GM21367 (cell line): Measurements from ENCODE around the gene SEC62.

Experiments used
- ATAC-seq: cut with Tn5 transposase; IDR thresholded peaks from one replicate; pipeline ENCODE4 v1.9.1; 2021; ENCODE audit not compliant: unreplicated experiment

The SEC62 gene, protein sequence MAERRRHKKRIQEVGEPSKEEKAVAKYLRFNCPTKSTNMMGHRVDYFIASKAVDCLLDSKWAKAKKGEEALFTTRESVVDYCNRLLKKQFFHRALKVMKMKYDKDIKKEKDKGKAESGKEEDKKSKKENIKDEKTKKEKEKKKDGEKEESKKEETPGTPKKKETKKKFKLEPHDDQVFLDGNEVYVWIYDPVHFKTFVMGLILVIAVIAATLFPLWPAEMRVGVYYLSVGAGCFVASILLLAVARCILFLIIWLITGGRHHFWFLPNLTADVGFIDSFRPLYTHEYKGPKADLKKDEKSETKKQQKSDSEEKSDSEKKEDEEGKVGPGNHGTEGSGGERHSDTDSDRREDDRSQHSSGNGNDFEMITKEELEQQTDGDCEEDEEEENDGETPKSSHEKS

DNA sequence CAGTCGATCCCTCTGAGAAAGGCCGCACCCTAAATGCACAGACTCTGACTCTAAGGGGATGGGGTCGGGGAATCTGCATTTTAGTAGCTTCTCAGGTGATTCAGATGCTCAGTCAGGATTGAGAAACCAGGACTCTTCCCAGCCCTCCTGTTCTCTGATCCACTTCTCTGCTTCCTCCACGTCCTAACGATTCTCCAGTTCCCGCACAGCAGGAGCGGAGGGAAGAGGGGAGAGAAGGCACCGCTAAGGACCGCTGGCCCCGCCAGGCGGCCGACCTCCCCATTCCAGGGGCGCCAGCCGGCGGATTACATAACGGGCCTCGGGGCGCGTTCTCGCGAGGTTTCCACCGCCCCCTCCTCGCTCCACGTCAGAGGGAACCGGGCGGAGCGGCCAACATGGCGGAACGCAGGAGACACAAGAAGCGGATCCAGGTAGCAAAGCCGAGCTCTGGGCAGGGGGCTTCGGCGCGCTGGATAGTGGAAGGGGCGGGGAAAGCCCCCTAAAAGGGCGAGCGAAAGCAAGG is at the start of gene SEC62:
Gene SEC62 (plus strand): TSS at position 380 of the 523 bp plus-strand sequence. CDS start 16 bp downstream, at position 396.
- ATAC-seq, result peak; percentile 84

DNA sequence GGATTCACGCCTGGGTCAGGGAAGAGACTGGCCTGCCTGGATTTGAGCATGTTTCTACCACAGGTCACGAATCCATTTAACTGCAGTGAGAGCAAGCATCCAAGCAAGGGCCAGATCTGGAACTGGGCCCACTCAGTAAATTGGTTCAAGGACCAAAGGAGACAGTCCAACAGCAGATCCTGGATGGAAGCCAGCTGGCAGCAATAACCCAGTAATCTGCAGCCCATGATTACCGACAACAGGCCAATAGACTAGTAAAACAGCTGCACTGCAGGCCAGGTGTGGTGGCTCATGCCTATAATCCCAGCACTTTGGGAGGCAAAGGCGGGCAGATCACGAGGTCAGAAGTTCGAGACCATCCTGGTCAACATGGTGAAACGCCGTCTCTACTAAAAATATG is 43.4 kb upstream of the SEC62 start:
- no peak for ATAC-seq

DNA sequence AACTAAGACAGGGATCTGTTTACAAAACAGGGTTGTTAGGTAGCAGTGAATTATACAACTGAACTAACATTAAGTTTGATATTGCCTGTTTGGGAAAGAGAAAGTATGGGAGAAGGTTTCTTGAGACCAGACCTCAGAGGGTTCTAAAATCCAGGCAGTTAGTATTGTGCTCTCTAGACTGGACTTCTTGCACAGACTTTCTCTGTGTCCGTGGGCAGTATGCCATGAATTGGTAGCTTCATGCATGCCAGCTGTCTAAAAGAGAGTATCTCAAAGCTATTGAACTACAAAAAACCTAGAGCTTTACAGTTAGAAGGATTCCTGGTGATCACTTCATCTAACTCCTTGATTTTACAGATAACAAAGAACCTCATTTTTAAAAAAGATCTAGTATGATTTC is 42.8 kb upstream of the SEC62 start:
- ATAC-seq, result no peak

DNA sequence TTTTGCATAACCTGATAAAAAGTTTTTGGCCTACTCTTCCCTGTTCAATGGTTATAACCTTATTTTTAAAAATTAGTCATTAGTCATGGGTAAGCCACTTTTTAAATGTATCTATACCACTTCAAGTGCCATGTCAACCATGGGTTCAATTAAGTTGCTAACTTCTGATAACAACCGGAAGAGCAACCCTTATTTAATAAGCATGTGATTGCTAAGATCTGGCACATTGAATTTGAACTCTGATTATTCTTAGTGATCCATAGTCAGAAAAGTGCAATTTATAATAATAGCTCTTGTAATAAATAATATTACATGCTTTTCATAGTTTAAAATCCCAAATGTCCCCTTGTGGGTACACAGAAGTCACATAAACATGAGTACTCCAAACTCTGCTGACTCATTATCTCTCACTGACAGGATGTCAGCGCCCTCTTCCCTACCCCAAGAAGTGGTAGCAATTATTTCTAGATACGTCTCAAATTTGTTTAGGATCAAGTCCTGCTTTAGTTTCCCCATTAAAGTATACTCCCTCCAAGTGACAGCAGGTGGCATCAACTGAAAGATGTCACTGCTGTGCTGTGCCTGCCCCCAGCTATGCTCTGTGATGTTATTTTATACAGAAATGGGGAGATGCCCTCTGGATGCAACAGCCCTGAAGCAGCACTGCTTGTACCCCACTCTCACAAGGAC is 36.6 kb upstream of the SEC62 start:
- ATAC-seq, result no peak

DNA sequence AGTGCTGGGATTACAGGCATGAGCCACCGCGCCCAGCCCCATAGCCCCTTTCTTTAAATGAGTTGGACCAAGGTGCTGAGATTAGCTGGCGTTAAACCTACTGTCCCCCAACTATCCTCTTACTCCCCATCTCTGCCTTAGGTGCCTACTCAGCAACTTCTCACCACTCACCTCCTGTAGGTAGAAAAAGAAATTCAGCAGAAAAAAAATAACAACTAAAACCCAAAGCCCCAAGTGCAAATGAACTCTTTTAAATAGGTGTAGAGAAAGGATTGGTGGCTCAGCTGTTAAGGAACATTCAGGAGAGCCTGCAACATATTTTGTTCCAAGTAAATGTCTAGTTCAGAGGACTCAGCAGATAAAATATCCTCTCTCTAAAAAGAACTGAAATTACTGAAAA is 35.8 kb upstream of the SEC62 start:
- no peak for ATAC-seq

DNA sequence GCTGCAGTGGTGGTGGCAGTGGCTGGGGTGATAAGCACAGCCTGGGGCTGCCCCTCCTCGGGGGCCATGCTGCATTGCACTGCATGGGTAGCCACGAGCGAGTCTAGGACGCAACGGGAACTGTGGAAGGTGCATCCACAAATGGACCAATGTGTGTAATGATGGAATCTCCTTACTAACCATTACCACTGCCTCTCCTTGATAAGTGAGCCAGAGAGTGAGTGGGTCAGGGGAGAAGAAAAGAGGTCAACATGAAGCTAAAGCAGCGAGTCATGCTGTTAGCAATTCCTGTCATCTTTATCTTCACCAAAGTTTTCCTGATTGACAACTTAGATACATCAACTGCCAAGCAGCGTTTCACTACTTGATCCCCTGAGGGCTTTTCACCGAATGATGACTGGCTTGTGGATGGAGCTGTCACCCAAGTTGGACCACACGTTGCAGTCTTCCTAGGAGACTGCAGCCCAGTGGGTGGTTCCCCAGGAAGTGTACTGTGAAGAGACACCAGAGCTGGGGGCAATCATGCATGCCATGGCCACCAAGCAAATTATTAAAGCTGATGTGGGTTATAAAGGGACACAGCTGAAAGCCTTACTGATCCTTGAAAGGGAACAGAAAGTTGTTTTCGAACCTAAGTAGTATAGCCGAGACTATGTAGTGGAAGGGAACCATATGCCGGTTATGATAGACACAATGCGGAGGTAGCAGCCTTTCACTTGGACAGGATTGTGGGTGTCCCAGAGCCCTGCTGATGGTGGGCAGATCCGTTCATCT is 34.7 kb upstream of the SEC62 start:
- peak; percentile 92 for ATAC-seq

DNA sequence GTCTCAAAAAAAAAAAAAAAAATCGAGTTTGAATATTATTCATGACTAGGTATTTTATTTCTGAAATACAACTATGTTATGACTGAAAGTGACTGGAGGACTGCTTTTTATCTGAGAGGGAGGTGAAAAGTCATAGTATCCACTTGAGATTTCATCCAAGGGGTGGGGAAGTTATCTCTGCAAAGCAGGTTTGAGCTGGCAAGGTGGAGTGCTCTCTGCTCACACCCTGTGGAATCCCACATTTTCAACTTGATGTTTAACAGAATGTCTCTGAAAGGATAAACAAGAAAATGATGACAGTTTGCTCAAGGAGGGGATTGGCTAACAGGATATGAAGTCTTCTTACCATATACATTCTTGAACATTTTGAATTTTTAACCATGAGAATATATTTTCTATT is 27.3 kb upstream of the SEC62 start:
- no peak for ATAC-seq

DNA sequence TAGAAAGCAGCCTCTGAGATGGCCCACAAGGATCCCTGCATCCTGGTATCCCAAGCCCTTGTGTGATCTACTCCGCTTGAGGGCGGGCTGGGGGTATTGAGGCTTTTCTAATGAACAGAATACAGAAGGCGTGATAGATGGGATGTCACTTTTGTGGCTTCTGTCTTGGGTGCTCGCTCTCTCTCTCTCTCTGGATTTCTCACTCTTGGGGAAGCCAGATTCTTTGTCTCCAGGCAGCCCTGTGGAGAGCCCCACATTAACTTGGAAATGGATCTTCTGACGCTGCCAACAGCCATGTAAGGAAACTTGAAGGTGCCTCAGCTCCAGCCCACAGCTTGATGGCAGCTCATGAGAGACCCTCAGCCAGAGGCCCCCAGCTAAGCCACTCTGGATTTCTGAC is 26.9 kb upstream of the SEC62 start:
- no peak for ATAC-seq

DNA sequence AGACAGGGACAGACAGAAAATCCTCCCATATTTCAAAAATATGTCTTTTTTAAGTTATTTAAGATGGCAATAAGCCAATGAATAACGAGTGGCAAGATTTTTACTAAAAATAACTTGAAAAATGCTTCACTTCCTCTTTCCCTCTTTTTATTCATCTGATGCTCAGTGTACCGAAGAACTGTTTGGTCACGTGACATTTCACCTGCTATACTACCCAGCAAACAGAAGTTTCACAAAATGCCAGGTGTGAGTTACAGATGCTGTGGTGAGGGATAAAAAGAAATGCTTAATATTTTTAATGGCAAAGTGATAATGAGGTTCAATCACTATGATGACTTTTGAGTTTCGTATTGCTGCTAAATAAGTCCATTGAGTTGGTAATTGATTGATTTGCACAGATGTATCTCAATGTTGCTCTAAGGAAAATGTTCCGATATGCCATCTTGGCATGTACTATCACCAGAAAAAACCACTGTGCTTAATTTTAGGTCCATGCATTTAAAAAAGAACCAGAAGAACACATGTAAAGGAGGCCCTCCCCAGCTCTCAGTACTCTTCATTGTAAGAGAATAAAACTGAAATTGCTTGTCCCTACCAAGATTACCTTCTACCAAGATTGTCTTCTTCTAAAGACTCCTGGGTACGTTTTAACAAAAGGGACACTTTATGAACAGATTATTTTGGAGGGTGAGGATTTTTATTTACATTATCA is 26.0 kb upstream of the SEC62 start:
- ATAC-seq, result peak; percentile 78

DNA sequence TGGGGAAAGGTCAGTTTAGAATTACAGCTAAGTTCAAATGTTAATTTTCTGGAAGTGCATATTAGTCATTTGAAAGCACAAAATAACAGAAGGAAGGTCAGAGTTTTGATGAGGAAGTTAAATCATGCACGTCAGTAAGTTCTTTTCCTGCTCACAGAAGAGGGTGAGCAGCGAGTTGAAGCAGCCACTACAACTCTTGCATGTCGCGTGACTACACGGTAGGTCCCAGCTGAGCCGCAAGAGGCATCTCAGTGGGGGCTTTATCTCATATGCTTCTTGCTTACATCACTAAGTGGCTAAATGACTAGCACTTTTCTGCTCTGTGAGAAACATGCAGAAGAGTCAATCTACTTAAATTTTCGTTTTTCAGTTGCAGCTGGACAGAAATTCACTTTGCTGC is 21.3 kb upstream of the SEC62 start:
- peak; percentile 82 for ATAC-seq

DNA sequence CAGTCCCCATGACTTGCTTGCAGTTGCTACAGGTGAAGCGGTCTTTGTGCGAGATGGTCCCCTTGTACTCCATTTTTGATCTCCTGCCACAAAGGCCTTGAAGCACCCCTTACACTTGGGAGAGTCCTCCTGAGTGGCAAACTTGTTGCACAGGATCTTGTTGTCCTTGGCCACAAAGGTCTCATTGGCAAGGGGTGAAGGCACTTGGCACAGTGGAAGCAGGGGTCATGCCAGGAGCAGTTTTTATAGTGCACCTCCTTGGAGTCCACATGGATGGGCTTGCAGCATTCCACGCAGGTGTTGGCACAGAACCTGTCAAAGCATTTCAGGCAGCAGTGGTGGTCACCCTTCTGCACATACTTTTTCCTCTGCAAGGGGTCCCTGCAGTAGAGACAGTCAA is 20.3 kb upstream of the SEC62 start:
- no peak for ATAC-seq

DNA sequence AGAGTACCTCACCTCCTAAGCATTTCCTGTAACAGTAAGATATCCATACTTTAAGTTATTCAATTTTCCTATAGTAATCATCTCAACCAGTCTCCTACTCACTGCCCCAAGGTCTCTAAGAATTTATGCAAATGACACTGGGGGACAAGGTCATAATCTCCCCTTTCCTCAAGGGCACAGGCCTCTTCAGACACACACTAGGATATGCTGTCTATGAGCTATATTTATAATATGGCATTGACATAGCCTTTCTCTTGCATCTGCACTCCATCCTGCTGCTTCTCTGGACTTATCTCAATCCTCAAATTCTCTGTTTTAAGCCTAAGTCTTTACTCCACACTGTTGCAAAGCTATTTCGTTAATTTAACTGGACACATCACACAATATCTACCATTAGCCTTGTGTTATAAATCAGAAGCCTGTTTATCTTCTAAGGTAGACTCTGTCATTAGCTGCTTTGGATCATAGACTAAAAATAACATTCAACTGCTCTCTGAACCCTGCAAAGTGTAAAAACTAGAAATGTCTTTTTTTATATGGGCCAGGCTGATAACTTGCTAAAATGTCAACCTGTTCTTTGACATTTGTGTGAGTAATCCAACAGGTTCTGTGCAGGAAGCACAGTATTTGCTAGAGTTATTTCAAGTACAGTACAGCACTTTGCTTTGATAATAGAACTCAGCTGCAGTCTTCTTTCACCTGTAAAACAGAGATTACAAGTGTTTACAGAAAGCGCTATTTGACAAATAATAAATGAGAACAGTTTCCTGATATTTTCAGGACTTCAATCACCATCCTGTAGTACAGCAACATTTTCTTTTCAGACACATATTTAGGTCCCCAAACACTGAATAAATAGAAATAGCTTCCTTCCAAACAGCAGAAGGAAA is 17.8 kb upstream of the SEC62 start:
- no peak for ATAC-seq

DNA sequence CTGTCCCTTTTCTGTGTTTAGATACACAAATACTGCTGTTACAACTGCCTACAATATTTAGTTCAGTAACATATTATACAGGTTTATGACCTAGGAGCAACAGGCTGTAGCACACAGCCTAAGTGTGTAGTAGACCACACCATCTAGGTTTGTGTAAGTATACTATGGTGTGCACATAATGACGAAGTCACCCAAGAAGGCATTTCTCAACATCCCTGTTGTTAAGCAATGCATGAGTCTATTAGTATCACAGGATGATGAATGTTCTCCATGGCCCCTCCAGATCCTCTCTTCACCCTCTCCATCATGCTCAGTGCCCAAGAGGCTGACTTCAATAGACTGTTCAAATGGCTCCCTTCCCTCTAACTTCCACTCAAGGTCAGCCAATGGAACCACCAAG is 14.6 kb upstream of the SEC62 start:
- ATAC-seq, result no peak

DNA sequence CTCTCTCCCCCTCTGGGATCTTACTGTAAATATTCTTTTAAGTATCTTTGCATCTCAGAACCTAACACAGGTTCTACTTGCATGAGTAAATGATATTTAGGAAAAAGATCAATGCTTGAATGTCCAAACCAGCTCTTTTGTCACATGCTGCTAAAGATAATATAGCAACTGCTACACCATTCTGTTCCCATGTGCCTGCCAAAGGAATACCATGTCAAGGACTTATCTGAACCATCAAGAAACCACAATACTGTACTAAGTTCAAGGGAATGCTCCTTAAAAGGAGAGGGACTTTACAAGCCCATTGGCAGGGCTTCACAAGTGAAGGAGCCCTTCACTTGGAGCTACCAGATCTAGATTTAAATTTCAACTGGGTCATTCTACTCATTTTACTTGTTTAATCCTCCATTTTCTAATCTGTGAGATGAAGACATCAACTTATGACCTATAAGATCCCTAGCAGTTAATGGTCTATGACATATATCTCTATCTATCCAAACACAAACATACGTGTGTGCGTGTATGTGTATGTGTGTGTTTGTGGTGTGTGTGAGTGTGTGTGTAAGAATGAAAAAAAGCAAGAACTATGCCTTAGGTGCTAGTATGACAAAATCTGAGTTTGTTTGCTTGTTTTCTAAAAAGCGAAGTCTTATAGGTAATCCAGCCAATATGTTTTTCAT is 13.0 kb upstream of the SEC62 start:
- no peak for ATAC-seq

DNA sequence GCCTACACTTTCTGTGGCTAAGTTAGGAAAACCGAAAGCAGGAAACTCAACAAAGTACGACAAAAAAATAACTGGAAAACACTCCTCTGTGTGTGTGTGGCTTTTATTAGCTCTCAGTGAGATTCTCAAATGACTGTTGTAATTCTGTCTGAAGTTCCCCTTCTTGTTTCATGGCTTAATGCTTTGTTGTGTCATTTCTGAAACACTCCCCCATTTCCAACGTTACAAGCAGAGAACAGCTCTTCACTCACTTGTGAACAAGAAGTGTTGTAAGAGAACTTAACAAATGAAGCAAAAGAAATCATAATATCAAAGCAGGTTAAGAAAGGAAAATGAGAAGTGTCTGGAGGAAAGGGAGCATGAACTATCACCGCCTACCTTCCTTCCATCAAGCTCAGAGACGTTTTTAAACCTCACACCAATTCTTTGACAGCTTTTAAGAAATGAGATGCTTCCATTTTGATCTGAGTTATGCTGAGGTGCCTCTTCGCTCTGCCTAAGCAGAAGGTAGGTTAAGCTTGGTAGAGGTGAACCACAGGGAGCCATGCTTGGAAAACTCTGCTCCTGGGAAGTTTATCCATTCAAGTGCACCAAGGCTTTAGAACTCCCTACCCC is 12.4 kb upstream of the SEC62 start:
- ATAC-seq, result no peak

DNA sequence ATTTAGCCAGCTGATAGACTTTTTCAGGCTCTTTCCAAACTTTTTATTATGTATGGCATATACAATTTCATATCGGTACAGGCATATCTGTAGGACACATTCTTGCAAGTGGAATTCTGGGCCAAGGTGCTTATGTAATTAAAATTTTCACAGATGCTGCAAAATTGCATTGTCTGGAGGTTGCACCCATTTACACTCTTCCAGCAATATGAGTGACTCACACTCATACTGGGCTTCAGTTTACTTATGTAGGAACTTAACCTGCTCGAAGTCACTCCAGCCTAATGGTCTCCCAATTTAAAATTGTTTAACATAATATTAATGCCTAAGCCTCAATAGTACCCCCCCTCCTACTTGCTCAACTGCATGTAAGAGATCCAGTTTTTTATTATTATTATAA is 11.2 kb upstream of the SEC62 start:
- no peak for ATAC-seq

DNA sequence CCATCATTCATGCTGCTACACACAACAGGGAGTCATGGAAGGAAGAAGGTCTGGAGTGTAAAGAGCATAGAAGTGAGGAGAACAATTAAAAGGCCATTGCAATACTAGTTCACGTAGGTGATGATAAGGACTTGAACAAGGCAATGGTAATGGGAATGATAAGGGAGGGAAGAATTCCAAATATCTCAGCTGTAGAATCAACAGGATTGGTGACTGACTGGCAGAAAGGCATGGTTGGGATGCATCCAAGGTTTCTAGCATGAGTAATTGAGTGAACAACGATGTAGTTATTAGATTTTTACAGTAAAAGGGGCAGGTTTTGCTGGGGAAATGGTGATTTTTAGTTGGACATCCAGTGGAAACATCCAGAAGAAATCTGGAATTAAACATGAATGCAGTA is 2.4 kb upstream of the SEC62 start:
- ATAC-seq, result no peak

DNA sequence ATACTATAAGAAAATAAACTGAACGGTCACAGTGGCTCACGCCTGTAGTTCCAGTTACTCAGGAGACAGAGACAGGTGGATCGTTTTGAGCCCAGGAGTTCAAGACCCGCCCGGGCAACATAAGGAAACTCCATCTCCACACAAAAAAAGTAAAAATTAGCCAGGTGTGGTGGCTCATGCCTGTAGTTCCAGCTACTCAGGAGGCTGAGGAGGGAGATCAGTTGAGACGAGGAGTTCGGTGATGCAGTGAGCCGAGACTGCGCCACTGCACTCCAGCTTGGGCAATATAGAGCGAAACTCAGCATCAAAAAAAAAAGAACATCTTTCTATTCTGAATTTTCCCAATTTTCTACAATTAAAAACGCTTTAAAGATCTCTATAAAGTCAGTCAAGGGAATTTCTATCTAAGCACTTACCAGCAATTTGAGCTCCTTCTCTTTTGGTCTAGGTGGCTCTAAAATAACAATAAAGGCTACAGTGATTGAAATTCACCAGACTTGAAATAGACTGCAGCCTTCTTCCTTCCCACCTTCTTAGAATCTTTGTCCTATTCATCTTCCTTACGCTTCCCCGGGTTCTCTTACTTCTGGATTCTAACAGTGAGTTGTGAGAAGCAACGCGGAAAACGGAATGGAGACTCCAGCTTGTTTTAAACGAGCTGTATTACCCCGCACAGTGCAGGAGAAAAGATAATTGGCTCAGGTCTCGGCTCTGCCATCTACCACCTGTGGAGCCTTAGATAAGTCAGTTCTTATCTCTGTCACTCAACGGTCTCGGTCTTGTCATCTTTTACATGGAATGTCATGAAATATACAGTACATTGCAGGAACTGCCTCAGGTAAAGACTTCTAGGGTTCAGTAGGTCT is 812 bp upstream of the SEC62 start:
- ATAC-seq, result no peak
